ENCODE data around the gene RAF1.

Gene RAF1

GRCh38 chr3:12591456-12591855 lies 72.5 kb downstream of the RAF1 start:
- DNase-seq (ENCODE audit: low read depth) = no peak

- DNase-seq (ENCODE audit: low read depth) = no peak
These were observed 73.8 kb downstream of the RAF1 start for GRCh38 chr3:12590096-12590495.

GRCh38 chr3:12588039-12589009 lies 75.6 kb downstream of the RAF1 start:
- DNase-seq (ENCODE audit: low read depth) = no peak

- DNase-seq (ENCODE audit: low read depth) = no peak
These were observed 77.5 kb downstream of the RAF1 start for GRCh38 chr3:12586403-12586802.

- no peak for DNase-seq (ENCODE audit: low read depth)
These were observed 77.9 kb downstream of the RAF1 start for GRCh38 chr3:12585970-12586369.

- DNase-seq (ENCODE audit: low read depth) = no peak
These were observed 78.7 kb downstream of the RAF1 start for GRCh38 chr3:12585181-12585580.

GRCh38 chr3:12584083-12584482 lies 79.8 kb downstream of the RAF1 start:
- DNase-seq (ENCODE audit: low read depth) = no peak

- no peak for DNase-seq (ENCODE audit: low read depth)
These were observed 80.6 kb downstream of the RAF1 start for GRCh38 chr3:12583280-12583679.

GRCh38 chr3:12582730-12583129 lies 81.2 kb downstream of the RAF1 start:
- DNase-seq (ENCODE audit: low read depth) = no peak

GRCh38 chr3:12579905-12580304 lies 84.0 kb downstream of the RAF1 start:
- DNase-seq (ENCODE audit: low read depth) = no peak

GRCh38 chr3:12579456-12579855 lies 84.5 kb downstream of the RAF1 start:
- no peak for DNase-seq (ENCODE audit: low read depth)

GRCh38 chr3:12578742-12579141 lies 85.2 kb downstream of the RAF1 start:
- no peak for DNase-seq (ENCODE audit: low read depth)

GRCh38 chr3:12577379-12577778 lies 86.5 kb downstream of the RAF1 start:
- no peak for DNase-seq (ENCODE audit: low read depth)

- DNase-seq (ENCODE audit: low read depth) = no peak
These were observed 89.3 kb downstream of the RAF1 start for GRCh38 chr3:12574661-12575060.

- no peak for DNase-seq (ENCODE audit: low read depth)
These were observed 89.8 kb downstream of the RAF1 start for GRCh38 chr3:12574131-12574530.

GRCh38 chr3:12571986-12572385 lies 91.9 kb downstream of the RAF1 start:
- no peak for DNase-seq (ENCODE audit: low read depth)

- no peak for DNase-seq (ENCODE audit: low read depth)
These were observed 94.1 kb downstream of the RAF1 start for GRCh38 chr3:12569836-12570235.

GRCh38 chr3:12568747-12569146 lies 95.2 kb downstream of the RAF1 start:
- no peak for DNase-seq (ENCODE audit: low read depth)

GRCh38 chr3:12566976-12567375 lies 96.9 kb downstream of the RAF1 start:
- DNase-seq (ENCODE audit: low read depth) = no peak

GRCh38 chr3:12562451-12562850 lies 101.5 kb downstream of the RAF1 start:
- DNase-seq (ENCODE audit: low read depth) = no peak

- DNase-seq (ENCODE audit: low read depth) = no peak
These were observed 102.5 kb downstream of the RAF1 start for GRCh38 chr3:12561397-12561796.

- no peak for DNase-seq (ENCODE audit: low read depth)
These were observed 103.3 kb downstream of the RAF1 start for GRCh38 chr3:12560505-12561190.

GRCh38 chr3:12559520-12559919 lies 104.4 kb downstream of the RAF1 start:
- DNase-seq (ENCODE audit: low read depth) = no peak
